Uterine smooth muscle cell (primary cell): Measurements from ENCODE around the gene CCDC190. TPM values are rescaled to one million over a fixed set of nuclear protein-coding genes. Genes with fewer than 3 reads are reported as not detected.

Source experiments
- total RNA-seq: library from RNA; depleted of rRNA; stranded (reverse); fragments of >200 nt; gene quantifications from 2 replicates; pipeline ENCODE4 v1.2.3, GENCODE V29; 2014

CCDC190 gene, protein sequence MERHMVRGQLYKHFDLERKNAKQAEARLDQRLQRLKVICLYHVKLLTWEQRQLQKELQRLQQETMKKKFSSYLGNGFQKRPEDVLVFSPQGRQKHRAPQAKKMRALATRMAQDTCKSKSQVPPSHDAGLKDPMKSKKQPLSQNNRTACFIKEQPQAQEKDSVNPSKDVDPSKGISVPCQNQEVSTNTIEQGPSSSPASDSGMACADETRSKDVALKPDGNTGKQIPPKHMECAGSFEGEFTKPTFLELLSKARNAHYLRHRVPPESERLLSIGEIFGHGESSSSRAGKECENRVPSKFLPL
- 0.11 and 0.12 TPM in 2 replicates for total RNA-seq

DNA sequence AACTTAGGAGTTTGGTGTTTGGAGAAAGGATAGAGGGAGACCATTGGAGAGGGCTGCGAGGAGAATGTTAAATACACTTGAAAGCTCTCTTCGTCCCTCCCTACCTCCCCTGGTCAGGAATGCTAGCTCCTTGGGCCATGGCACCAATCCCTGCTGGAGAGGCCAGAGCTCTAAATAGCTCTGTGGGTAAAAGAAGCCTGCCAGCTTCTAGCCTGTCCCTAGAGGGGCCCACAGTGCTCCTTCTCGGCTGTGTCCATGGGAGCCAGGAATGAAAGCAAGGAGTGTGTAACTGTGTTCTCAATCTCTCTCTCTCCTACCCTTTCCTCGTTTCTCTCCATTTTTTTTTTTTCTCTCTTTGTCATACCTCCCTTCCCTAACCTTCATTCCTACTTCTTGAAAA, at the start of gene CCDC190:
CCDC190 (minus strand) TSS at position 75 of the 400 bp plus-strand sequence. CDS start 1,529 bp downstream, outside the sequence.

Other genes starting within 250 kb of the CCDC190 start
- 230 and 316 TPM in 2 replicates for gene DDR2, start 228.7 kb downstream of the CCDC190 start, total RNA-seq
- gene HSD17B7, start 70.5 kb downstream of the CCDC190 start, total RNA-seq = 49.6 and 49.9 TPM in 2 replicates
- 265 and 486 TPM in 2 replicates for gene RGS4, start 208.2 kb upstream of the CCDC190 start, total RNA-seq